ENCODE measurements around the gene ST6GAL1. TPM values are rescaled to one million over a fixed set of nuclear protein-coding genes. Genes with fewer than 3 reads are reported as not detected.

The ST6GAL1 gene
- total RNA-seq, 1 donor from 2014 or later, result 36.6 TPM

DNA sequence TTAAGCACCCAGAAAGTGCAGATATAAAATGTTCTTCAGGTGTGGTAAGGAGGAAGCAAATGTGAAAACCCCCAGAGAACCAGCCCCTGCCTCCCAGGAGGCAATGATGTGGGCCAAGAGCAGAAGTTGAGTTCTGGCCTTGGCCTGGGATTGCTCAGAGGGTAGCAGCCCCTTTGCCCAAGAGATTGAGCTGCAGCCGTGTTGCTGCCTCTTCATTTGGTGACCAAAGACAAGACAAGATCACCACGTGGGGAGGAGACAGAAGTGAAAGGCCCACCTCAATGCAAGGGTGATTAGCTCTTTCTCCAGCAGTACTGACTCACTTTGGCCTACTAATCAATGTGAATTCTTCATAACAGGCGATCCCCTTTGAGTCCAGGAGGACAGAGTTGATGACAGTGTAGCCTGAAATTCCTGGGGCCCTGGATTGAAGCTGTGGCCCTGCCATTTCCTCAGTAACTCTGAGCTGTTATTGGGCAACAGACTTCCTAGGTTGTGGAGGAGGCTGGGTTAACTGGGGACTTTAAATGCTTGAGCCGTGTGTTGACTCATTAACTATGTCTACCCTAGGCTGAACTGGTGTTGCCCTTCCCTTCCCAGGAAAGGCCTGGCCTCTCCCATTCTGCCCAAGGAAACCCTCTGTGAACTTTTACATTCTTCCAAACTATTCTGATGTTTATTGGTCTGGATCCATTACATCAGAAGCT lies 86.5 kb downstream of the ST6GAL1 start:
- DNase-seq (ENCODE audit: low spot score), result no peak
- TF ChIP-seq, protein P1, sequence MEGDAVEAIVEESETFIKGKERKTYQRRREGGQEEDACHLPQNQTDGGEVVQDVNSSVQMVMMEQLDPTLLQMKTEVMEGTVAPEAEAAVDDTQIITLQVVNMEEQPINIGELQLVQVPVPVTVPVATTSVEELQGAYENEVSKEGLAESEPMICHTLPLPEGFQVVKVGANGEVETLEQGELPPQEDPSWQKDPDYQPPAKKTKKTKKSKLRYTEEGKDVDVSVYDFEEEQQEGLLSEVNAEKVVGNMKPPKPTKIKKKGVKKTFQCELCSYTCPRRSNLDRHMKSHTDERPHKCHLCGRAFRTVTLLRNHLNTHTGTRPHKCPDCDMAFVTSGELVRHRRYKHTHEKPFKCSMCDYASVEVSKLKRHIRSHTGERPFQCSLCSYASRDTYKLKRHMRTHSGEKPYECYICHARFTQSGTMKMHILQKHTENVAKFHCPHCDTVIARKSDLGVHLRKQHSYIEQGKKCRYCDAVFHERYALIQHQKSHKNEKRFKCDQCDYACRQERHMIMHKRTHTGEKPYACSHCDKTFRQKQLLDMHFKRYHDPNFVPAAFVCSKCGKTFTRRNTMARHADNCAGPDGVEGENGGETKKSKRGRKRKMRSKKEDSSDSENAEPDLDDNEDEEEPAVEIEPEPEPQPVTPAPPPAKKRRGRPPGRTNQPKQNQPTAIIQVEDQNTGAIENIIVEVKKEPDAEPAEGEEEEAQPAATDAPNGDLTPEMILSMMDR (IDR thresholded peaks at IDR 0.05), result no peak
- no peaks in the 10 kb centered on the region for H3K9me3 Mint-ChIP-seq (ENCODE audit: low read depth)
- H3K36me3 Mint-ChIP-seq (ENCODE audit: low read depth), result peaks cover 6% of the 10 kb centered on the region
- H3K4me1 Mint-ChIP-seq (ENCODE audit: low read depth), result peaks cover 42% of the 10 kb centered on the region
- no peaks in the 10 kb centered on the region for H3K27me3 Mint-ChIP-seq (ENCODE audit: low read depth)
- no peak overlapping the region for H3K4me3 Mint-ChIP-seq (ENCODE audit: unreplicated experiment)
- H3K27ac Mint-ChIP-seq (ENCODE audit: unreplicated experiment), result no peak overlapping the region

DNA sequence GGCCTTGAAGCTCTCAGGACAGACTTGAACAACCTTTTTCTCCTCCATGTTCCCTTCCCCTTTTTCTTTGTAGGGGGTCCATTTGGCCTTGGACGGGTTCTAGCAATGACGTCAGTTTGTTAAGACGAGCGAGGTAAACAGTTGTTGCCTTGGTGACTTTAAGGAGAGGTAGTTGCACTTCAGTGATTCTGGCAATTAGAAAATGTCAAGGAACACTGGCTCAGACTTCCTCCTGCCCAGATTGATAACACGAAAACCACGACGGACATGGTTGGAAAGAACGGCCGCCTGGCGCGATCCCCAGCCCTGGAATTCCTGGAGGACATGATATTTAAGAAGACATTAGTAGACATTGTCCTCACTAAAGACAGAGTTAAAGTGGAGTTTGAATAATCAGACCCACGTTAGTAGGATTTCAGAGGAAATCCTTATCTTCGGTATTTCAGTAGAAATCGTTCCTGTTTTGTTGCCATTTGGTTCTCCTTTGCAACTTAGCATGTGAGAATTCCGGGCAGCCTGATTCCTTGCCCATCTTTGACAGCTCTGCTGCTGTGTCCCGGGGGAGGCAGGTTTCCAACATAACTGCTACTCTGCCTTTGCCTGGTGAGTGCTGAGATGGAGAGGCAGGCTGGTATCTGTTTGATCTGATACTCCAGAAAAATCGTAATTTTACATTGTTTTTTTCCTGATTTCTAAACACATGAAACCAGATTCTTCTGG lies 87.3 kb downstream of the ST6GAL1 start:
- peaks cover 34% of the 10 kb centered on the region for H3K4me1 Mint-ChIP-seq (ENCODE audit: low read depth)
- H3K4me3 Mint-ChIP-seq (ENCODE audit: unreplicated experiment), result no peak overlapping the region
- H3K27ac Mint-ChIP-seq (ENCODE audit: unreplicated experiment), result no peak overlapping the region
- H3K27me3 Mint-ChIP-seq (ENCODE audit: low read depth), result no peaks in the 10 kb centered on the region
- TF ChIP-seq, protein P1 (IDR thresholded peaks at IDR 0.05), result no peak
- H3K9me3 Mint-ChIP-seq (ENCODE audit: low read depth), result no peaks in the 10 kb centered on the region
- DNase-seq (ENCODE audit: low spot score), result no peak
- peaks cover 6% of the 10 kb centered on the region for H3K36me3 Mint-ChIP-seq (ENCODE audit: low read depth)

DNA sequence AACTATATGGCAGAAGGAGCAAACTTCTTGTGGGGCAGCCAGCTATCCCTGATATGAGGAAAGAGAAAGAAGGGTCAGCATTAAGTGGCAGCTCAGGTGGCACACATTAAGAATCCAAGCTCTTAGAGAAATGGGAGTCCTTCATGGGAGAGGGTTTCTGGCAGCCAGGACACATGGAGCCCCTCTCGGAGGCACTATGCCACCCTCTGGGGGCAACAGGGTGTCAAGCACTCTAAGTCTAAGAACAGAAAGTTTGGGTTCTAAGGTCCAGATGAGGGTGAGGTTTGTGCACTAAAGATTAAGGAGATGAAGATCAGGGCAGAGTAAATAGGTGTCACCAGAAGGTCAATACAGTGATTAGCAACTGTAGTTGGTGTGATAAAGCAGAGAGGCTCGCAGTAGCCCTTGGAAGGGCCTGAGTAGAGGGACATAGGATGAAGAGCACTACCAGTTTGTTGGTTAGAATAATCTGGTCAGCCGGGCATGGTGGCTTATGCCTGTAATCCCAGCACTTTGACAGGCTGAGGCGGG lies 89.3 kb downstream of the ST6GAL1 start:
- no peak for DNase-seq (ENCODE audit: low spot score)
- TF ChIP-seq, protein P1 (IDR thresholded peaks at IDR 0.05), result peak; percentile 27
- H3K27ac Mint-ChIP-seq (ENCODE audit: unreplicated experiment), result no peak overlapping the region
- H3K9me3 Mint-ChIP-seq (ENCODE audit: low read depth), result peaks cover 3% of the 10 kb centered on the region
- peaks cover 17% of the 10 kb centered on the region for H3K4me1 Mint-ChIP-seq (ENCODE audit: low read depth)
- no peaks in the 10 kb centered on the region for H3K27me3 Mint-ChIP-seq (ENCODE audit: low read depth)
- H3K36me3 Mint-ChIP-seq (ENCODE audit: low read depth), result peaks cover 8% of the 10 kb centered on the region
- no peak overlapping the region for H3K4me3 Mint-ChIP-seq (ENCODE audit: unreplicated experiment)

DNA sequence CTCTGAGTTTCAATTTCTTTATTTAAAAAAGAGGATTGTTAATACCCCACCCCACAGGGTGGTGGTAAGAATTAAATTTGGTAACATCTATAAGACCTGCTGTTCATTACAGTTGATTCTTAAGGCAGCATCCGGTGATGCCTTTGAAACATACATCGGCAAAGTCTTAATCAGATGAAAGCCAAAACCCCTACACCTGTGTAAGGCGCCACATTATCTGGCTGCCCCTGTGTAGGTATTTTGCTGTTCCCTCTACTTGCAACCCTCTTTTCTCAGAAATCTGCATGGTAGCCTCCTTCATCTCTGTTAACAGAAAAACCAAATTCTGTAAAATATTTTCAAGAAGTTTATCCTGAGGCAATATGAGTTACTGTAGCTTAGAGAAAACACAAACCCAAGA lies 90.0 kb downstream of the ST6GAL1 start:
- Mint-ChIP-seq H3K9me3 (ENCODE audit: low read depth) (peaks cover 3% of the 10 kb centered on the region), H3K27ac (ENCODE audit: unreplicated experiment) (no peak overlapping the region), H3K4me3 (ENCODE audit: unreplicated experiment) (no peak overlapping the region), H3K27me3 (ENCODE audit: low read depth) (no peaks in the 10 kb centered on the region), H3K4me1 (ENCODE audit: low read depth) (peaks cover 16% of the 10 kb centered on the region), H3K36me3 (ENCODE audit: low read depth) (peaks cover 8% of the 10 kb centered on the region)
- DNase-seq (ENCODE audit: low spot score), result no peak
- TF ChIP-seq, protein P1 (IDR thresholded peaks at IDR 0.05), result no peak

DNA sequence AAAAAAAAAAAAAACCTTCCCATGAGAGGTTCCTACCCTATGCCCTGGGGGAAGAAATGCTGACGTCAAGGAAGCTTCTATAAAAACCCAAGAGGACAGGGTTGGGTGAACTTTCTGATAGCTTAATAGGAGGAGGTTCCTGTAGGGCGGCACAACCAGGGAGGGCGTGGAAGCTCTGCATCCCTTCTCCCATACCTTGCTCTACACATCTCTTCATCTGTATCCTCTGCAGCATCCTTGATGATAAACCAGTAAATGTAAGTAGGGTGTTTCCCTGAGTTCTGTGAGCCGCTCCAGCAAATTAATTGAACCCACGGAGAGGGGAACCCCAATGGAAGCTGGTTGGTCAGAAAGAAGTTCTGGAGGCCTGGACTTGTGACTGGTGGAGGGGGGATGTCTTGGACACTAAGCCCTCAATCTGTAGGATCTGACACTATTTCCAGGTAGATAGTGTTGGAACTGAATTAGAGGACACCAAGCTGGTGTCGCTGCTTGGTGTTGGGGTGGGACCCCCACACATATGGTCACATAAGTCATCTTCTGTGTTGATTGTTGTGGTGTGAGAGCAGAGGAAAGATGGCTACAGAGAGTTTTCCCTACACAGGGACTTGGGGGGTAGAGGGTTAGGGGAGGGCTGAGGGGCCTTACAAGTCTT lies 91.5 kb downstream of the ST6GAL1 start:
- Mint-ChIP-seq H3K9me3 (ENCODE audit: low read depth) (peaks cover 3% of the 10 kb centered on the region), H3K36me3 (ENCODE audit: low read depth) (peaks cover 2% of the 10 kb centered on the region), H3K4me3 (ENCODE audit: unreplicated experiment) (no peak overlapping the region), H3K27ac (ENCODE audit: unreplicated experiment) (no peak overlapping the region), H3K27me3 (ENCODE audit: low read depth) (no peaks in the 10 kb centered on the region), H3K4me1 (ENCODE audit: low read depth) (peaks cover 19% of the 10 kb centered on the region)
- DNase-seq (ENCODE audit: low spot score), result no peak
- TF ChIP-seq, protein P1 (IDR thresholded peaks at IDR 0.05), result no peak
